Measurements from ENCODE around the gene LRRC71.

Gene LRRC71

DNA sequence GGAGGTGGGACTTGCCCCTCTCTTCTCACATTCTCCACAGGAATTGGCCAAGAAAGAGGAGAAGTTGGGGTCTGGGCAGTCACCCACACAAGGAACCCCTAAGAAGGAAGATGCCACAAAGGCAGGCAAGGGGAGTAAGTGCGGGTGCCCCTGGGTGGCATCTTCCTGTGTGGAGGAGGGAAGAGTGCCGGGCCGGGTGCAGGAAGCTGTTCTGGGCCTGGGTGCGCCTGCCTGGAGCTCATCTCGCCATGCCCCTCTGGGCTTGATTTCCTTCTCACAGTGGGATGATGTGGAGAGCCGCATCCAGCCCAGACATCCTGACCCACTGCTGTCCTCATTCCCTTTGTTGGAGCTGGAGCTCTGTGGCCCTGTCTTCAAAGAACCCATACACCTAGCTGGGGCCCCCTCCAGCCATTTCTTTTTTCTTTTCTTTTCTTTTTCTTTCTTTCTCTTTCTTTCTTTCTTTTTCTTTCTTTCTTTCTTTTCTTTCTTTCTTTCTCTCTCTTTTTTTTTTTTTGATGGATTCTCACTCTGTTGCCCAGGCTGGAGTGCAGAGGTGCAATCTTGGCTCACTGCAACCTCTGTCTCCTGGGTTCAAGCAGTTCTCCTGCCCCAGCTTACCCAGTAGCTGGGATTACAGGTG, 9.3 kb downstream of the LRRC71 start:
- no peak for DNase-seq

DNA sequence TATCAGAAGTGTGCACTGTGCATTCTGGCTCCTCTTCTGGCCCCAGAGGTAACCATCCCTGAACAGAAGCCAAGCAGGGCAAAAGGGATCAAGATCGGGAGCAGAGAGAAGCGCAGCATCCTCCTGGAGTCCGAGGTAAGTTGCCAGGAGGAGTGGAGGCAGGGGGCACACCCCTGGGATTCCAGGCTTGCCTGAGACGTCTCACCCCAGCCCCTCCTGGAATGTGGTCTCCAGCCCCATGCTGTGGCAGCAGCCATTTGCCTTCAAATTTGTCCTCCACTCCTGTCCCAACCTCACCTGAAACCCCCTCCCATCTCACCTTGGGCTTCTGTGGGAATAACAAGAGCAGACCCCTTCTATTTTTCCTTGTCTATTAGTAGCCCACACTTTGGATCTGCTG, 10.1 kb downstream of the LRRC71 start:
- no peak for DNase-seq

- DNase-seq = no peak
These were observed 10.9 kb downstream of the LRRC71 start for GRCh38 chr1:156931211-156931952.

GRCh38 chr1:156931974-156932710, 11.7 kb downstream of the LRRC71 start:
- no peak for DNase-seq

- DNase-seq = no peak
These were observed 12.7 kb downstream of the LRRC71 start for GRCh38 chr1:156933136-156933535.

- DNase-seq = no peak
These were observed 15.2 kb downstream of the LRRC71 start for GRCh38 chr1:156935505-156936128.

DNA sequence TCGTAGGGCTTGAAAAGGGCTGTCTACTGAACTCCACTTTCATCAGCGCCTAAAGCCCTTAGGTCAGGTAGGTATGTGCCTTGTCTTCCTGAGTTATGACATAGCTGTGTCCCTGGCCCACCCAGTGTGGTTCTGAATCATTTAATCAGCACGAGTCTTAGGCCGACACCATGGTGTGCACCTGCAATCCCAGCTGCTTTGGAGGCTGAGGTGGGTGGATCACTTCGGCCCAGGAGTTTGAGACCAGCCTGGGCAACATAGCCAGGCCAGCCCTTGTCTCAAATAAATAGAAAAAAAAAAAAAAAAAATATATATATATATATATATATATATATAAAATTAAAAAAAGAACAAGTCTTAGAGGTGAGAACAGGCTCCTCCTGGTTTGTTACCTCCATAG, 15.8 kb downstream of the LRRC71 start:
- DNase-seq = no peak

DNA sequence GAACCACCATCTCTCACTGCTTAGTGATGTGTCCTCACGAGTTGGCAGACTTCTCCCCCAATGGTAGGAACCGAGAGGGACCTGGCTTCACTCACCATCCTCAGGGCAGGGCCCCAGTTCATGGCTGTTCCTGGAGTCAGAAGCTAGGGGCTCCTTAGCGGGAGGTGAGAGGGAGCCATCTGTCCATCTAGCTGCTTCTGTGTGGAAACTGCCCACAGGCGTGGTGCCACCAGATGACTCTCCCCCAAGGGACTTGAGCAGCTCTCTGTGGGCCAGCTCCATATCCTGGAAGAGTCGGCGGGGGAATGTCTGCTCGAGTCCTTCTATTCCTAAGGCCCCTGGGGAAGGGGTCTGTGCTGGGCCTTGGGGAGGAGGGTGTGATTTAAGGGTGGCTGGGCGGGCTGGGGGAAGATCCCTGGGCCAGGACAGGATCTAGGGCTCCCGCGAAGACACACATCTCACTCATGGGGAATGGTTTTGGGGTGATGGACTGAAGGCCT, 16.3 kb downstream of the LRRC71 start:
- DNase-seq = no peak

DNA sequence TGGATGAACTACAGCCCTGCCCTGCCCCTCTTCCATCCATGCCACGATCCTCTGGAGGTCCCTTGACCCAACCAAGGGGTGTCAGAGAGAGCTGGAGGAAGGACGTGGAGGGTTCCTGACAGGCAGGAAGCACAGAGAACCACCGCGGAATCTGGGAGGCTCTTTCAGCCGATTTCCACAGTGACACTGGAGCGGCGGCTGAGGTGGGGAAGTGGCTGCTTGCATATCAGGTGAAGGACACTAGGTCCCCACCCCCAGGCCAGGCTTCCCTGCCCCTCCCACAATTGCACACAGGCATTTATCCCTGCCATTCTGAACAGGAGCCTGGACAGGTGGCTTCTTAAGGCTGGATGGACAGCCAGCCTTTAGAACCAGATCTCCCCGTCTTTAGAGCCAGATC, 17.5 kb downstream of the LRRC71 start:
- no peak for DNase-seq

- no peak for DNase-seq
These were observed 18.4 kb downstream of the LRRC71 start for GRCh38 chr1:156938813-156939212.

- DNase-seq = no peak
These were observed 19.4 kb downstream of the LRRC71 start for GRCh38 chr1:156939786-156940334.

DNA sequence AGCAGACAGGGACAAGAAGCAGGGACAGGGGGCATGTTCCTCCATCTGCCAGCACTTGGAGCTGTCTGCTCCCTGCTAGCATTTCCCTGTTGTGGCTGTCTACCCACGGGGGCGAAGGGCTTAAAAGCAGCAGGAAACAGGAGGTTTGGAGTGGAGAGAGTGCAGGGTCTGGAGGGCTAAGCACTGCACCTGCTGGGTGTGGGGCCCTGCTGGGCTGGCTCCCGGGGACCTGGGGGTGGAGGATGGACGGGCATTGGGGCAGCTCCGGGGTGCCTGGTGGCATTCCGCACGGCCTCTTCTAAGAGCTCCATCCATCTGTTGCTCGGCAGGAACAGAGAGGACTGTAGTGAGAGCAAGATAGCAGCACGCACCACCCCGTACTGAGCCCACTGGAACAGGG, 21.2 kb downstream of the LRRC71 start:
- no peak for DNase-seq

DNA sequence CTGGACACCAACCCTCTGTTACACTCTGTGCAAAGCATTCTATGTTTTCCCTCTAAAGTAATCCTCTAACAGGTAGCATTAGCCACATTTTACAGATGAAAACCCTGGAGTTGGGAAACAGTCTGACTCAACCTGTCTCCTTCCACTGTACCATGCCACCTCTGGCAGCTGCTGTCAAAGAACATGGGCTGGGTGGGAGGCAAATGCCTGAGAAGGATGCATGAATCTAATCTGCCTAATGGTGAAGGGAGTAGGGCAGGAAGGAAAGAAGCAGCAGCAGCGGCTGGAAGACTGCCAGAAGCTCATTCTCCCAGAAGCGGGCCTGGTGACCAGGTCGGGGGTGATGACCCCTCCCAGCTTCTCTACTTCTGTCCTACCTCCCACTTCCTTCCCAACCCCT, 21.7 kb downstream of the LRRC71 start:
- no peak for DNase-seq

DNA sequence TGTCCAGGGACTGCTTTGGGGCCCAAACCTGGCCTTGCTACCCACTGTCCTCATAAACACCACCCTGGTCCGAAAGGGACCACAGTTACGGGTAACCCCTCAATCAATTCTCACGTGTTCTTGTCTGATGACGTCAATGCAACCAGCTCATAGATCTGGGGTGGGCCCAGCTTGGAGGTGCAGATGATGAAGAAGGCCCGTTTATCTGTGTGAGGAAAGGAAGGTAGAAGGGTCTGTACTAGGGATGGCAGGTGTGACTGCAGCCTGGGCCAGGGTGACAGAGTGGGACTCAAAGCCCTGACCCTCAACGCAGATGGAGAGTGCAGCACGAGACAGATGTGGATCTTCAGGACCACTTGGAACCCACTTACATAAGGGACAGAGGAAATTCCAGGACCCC, 22.1 kb downstream of the LRRC71 start:
- no peak for DNase-seq

DNA sequence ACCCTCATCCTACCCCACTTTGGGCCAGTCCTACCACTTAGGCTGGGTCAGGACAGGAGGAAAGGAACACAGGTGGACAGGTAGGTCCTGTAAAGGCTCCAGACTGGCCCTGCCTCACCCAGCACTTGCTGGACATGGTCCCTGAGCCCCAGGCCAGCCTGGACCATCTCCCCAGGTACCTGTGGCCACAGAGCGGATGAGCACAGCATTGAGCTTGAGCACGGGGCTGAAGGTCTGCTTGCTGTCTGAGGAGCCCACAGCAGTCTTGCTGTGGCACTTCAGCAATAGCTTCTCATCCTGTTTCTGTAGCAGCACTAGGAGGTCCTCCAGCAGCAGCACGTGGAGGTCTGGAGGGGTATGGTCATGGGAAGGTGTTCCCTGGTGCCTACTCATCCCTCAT, 23.3 kb downstream of the LRRC71 start:
- no peak for DNase-seq

- no peak for DNase-seq
These were observed 23.8 kb downstream of the LRRC71 start for GRCh38 chr1:156944268-156944667.

DNA sequence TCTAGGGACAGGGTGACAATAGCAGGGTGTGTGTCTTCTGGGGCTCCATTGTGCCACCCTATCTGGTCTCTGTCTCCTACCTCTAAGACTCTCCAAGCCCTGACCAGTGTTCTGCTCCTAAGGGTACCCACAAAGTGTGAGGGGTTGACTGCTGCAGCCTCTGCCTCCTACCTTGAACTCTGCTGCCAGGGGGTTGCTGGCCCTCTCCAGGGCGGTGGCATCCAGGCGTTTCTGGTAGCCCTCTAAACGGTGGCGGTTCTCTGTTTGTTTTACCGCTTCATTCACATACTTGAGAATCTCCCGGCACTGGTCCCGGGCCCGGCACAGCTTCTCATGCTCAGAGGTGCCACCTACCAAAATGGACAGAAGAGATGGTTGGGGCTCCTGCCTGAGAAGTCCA, 24.4 kb downstream of the LRRC71 start:
- DNase-seq = no peak

- DNase-seq = no peak
These were observed 25.6 kb downstream of the LRRC71 start for GRCh38 chr1:156945881-156946661.

DNA sequence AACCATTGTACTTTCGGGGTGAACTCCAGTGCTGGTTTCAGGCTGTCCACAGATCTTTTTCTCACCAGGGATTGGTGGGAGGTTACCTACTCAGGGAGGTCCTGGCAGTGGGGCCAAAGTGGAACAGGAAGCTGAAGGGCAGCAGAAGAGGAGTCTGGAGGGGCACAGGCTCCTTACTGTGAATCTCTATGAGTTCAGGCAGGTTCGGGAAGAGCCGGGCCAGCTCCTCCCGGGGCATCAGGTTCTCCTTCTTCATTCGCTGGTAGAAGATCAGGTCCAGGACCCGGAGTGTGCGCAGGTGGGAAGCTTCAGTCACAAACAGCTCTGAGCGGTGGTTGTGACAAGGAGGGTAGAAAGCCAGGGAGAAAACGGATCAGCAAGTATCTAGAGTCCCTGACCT, 26.7 kb downstream of the LRRC71 start:
- no peak for DNase-seq

DNA sequence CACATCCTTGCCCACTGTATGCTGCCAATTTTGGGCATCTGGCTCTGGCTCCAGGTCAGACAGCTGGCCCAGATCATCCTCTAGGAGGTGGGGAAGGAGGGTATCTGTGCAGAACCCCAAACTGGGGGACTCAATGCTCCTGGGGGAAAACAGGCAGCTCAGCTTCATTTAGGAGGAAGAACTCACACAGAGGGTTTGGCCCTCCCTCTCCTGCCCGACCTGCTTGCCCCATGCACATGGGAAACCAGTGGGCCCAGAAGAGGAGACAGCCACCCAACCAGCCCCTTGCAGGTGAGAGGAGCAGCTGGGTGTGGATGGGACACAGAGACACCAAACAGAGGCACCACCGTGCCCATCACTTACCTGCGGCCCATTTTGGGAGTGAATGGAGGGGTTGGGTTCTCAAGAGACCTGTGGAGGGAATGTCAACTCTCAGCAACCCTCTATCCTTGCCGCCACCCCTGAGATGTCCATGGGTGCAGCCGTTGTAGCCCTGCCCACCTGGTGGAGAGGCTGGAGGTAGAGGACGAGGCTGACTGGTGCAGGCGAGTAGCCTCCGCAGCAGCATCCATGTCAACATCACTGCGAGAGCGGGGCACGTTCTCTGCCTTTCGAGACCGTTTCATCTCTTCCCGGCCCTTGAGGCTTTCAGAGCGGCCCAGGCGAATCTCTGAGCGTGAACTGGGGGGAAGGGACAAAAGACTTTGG, 27.5 kb downstream of the LRRC71 start:
- no peak for DNase-seq

DNA sequence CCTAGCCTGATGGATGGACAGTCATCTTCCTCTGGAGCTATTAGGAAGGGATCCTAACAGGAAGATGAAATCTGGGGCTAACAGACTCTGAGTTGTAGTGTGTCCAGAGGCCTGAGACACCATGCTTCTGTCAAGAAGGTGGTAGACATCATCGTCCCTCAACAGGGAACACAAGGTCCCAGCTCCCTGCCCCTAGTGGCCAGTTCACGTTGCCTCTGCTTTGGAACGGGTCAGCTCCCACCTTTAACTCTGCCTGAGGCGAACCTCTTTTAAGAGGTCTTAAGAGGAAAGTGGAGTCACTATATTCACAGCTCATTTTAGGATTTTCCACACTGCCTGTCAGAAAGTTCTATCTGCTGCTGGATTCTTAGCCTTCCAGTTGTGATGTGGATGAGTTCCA, 28.3 kb downstream of the LRRC71 start:
- DNase-seq = no peak

DNA sequence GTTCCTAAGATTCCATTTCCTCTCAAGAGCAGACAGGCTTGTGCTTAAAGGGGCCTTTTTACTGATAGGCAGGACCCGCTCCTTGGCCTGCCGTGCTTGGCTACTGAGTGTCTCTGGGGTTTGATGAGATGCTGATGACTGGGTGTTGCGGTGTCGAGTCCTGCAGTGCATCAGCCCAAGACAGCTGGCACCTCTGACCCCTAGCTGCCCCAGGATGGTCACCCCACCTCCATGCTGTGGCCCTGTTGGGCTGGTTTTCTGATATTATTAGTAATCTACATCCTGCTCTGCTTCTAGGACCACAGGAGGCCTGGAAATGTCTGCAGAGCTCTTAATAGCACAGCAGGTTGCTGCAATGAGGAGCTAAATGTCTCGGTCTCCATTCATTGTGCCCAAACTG, 28.7 kb downstream of the LRRC71 start:
- no peak for DNase-seq

Measured in CD4-positive, alpha-beta T cell treated with Interleukin-4 for 4 hours (primary cell).